ENCODE data around the gene COL5A3. TPM values are rescaled to one million over a fixed set of nuclear protein-coding genes. Genes with fewer than 3 reads are reported as not detected.

Gene COL5A3
- total RNA-seq, 1 donor from 2014 or later = 5.9 TPM

DNA sequence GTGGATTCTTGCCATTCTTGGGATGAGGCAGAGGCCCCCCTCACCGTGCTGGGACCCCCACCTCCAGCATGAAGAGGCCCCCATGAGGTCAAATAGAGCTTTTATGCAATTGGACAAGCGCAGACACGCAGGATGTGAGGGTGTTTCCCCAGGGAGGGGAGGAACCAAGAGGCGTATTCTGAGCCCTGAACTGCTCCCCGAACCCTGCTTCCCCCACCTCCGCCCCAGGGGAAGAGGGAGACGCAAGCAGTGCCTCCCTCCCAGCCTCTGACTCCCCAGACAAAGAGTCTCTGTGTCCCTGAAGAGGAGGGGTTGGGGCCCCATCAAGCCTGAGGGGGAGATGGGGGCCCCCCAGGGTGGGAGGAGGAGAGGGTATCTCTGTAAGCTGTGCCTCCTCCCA is 1.7 kb upstream of the COL5A3 start:
- DNase-seq (ENCODE audit: low spot score) = no peak

DNA sequence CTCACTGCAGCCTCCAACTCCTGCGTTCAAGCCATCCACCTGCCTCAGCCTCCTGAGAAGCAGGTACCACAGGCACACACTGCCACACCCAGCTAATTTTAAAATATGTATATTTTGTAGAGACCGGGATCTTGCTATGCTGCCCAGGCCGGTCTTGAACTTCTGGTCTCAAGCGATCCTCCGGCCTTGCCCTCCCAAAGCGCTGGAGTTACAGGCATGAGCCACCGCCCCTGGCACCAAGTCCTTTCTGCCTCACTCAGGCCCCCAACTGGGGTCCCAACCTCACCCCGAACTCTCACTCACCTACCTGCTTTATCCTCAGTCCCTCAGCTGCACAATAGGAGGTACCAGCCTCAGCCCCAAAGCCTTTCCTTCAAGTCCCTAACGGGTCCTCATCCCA is 635 bp upstream of the COL5A3 start:
- no peak for DNase-seq (ENCODE audit: low spot score)

DNA sequence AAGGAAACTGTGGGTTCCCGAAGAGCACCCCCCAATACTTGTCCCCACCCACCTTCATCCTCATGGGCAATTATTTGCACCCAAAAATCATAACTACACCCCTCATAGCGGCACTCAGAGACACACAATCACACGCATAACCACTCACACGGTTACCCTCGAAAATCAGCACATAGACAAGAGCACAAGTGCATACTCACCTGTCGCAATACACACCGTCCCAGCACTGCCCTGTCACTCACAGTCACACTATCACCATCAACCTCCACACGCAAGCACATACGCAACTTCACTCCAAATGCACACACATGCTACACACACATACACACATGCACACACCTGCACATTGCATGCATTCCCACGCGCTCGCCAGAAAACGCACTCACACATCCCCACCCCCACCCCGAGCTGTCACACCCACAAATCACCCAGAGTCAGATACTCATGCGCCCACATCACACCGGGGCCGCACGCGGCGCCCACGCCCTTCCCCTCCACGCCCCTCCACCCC is 535 bp downstream of the COL5A3 start:
- no peak for DNase-seq (ENCODE audit: low spot score)

DNA sequence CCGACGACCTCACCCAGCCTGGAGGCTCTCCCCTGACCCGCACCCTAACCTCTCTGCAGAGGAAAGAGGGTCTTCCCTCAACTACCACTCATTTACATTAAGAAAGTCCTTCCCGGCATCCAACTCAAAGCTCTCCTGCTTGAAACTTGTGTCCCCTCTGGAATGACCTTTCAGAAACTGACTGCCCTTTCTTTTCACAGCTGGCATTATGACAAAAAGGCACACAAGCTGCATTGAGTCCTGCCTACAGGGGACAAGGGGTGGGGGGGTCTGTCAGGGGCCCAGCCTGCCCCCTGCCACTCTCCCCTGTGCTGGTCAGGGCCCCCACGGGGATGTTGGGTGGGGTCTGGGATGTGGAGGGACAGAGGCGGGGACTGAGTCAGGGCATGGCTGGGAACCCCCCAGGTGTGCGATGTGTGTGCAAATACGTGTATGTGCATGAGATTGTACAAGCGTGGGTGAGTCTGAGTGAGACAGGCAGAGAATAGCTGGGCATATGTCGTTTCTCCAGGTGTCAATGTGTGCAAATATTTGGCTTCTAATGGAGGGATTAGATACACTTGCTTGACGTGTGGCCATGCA is 2.0 kb downstream of the COL5A3 start:
- no peak for DNase-seq (ENCODE audit: low spot score)

DNA sequence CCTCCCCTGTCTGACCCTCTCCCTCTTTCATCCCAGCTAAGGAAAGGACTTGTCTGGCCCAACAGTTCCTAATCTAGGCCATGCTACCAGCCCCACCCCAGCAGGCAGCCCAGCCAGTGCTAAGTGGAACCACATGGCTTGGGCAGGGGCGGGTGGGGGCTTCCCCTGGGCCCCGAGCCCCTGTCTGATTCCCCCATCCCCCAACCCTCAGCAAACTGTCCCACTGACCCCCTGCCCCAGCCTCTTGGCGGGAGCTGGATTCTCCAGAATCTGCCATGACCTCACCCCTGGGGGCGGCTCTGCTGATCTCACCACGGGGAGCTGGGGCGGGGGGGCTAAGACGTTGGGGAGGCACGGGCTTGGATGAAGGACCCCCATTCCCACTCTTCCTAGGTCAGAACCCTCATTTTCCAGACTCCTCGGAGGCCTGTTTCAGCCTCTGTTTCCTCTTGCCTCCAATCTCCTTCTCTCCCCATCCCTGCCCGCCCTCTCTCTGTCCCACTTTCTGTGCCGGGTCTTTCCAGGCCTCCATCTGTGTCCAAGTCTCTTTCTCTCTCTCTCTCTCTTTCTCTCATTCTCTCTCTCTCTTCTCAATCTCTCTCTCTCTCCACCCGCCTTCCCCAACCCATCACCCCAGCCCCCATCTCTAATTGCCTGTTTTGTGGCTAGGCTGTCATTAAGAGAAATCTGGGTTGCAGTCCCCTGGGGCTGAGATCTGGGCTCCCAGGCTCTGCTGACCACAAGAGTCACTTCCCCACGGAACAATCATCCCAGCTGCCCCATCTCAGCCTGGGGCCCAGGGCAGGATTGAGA is 2.7 kb downstream of the COL5A3 start:
- peak; percentile 12 for DNase-seq (ENCODE audit: low spot score)

DNA sequence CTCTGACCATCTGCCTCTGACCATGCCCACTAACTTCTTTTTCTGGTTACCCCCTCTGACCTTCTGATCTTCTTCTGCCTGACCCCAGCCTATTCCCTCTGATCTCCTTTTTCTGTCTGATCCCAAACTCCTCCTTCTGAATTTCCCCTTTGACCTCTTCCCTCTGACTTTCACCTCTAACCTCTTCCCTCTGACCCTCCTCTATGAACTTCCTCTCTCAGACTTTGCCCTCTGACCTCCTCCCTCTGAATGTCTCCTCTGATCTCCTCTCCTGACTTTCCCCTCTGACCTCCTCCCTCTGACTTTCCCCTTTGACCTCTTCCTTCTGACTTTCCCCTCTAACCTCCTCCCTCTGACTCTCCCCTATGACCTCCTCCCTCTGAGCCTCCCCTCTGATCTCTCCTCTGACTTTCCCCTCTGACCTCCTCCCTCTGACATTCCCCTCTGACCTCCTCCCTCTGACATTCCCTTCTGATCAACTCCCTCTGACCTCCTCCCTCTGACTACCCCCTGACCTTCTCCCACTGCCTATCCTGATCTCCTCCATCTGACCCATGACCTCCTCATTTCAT is 3.5 kb downstream of the COL5A3 start:
- no peak for DNase-seq (ENCODE audit: low spot score)

DNA sequence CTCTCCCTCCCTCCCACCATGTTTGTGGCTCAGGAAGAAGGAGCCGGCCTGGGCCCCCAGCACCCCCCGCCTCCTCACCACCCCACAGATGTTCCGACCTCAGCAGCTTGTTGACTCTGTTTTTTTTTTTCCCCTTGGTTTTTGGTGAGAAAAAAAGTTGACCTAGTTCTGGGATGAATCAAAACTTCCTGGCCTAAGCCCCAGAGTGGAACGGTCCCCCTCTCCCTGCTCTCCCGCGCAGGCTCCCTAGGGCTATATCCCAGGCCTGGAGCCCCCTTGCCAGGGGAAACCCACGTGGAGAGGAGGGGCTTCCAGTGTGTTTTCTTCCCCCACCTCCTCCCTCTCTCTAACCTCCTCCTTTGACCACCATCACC is 4.0 kb downstream of the COL5A3 start:
- peak; percentile 24 for DNase-seq (ENCODE audit: low spot score)

DNA sequence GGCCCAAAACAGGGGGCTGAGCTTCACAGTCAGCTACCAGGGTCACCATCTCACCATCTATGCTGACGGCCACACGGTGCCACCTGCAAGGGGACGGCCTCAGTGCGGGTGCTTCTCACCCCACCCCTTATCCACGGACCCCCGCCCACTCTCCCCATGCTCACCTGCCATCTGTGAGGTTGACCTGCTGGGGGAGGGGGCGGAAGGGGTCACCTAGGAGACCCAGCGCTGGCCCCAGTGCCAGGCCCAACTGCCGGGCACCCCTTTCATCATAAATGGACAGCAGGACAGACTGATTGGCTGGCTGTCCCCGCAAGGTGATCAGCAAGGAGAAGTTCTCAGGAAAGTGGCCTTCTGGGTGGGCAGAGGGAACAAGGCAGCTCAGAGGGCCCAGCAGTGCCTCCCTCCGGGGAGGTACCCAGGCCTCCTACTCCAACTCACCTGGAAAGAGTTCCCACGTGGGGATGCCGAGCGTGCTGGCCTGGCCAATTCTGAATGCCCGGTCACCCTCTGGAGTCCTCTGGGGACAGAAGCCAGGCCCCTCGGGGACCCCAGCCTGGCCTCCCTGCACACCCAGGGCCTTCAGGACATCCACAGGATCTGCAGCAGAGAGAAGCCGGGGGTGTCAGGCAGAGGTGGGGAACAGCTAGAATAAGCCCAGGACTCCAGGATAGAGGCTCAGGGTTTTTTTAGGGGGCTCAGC is 4.5 kb downstream of the COL5A3 start:
- no peak for DNase-seq (ENCODE audit: low spot score)

DNA sequence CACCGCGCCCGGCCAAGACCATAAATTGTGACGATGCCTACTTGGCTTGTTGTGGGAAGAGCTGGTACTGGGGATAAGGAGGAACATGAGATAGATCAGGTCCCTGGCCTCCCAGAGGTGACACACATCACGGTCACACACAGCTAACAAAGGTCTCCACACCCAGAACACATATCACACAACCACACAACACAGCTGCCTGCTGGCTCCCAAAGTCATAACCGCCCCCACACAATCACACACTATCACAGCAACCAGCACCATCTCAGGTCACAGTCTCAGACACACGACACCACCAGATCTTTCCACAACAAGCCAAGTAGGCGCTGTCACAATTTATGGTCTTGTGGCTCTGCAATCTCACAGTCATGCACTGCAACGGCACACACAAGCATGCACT is 5.7 kb downstream of the COL5A3 start:
- DNase-seq (ENCODE audit: low spot score) = no peak

DNA sequence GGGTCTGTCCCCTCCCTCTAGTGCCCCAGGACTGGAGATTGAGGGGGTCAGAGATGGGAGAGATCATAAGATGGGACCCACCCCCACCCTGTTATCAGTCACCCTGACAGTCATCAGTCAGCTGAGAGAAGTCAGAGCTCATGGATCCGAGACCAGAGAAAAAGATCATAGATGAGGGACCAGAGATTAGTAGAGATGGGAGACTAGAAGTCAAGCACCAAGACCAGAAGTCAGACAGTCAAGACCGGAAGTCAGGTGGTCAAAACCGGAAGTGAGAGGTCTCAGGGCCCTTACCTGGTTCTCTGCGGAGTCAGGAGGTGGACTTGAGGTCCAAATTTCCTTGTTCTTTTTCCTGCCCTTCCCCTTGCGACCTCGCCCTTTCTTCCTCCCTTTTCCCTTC is 7.0 kb downstream of the COL5A3 start:
- DNase-seq (ENCODE audit: low spot score) = no peak

DNA sequence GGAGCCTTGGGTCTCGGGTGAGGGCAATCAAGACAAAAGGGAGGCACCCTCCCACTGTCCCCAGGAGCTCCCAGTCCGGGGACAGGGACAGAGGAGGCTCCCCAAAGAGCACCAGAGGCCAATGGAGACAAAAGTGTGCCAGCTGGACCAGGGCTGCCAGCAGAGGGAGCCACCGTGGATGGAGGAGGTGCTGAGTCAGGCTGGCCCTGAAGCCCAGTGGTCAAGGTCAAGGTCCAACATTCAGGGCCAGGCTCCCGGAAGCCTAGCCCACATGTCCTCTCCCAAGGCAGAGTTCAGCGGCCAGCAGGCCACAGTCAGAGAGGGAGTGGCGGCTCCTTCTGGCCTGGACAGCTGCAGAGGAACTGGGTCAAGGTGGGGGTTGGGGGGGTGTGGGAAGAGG is 8.4 kb downstream of the COL5A3 start:
- peak; percentile 33 for DNase-seq (ENCODE audit: low spot score)

DNA sequence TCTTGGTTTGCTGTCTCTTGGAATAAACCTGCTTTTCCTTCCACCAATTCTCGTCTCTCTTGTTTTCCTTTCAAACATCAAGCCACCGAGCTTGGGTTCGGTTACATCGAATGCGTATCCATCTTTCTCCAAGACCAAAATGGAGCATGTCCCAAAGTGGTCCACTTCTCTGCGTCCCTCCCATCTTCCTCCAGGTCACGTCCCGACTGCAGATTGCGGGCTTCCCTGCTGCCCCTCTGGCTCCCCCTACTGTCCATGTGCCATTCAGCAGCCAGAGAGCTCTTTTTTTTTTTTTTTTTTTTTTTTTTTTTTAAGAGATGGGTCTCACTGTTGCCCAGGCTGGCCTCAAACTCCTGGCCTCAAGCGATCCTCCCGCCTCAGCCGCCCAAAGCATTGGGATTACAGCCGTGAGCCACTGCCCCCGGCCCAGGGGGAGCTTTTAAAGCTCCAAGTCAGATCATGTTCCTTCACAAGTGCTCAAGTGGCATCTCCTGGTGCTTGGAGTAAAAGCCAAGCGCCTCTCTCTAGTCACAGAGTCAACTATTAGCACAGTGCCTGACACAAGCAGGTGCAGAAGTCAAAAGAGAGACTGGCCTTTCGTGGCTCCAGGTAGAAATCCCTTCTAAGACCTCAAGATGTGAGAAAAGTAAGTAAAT is 10.0 kb downstream of the COL5A3 start:
- DNase-seq (ENCODE audit: low spot score) = peak; percentile 61

DNA sequence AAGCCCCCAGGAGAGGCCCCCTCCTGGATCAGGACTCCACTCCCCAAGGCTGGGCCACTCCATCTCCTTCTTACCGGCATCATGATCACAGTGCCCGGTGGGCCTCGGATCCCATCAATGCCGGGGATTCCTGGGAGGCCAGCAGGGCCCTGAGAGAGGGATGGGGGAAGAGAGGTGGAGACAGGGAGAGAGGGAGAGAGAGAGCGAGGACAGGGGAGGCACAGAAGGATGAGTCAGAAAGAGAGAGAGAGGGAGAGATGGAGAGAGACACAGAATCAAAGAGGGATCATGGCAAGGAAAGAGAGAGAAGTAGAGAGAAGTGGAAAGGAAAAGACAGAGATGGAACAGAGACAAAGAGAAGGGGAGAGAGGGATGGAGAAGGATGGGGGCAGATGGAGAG is 13.8 kb downstream of the COL5A3 start:
- DNase-seq (ENCODE audit: low spot score) = no peak

DNA sequence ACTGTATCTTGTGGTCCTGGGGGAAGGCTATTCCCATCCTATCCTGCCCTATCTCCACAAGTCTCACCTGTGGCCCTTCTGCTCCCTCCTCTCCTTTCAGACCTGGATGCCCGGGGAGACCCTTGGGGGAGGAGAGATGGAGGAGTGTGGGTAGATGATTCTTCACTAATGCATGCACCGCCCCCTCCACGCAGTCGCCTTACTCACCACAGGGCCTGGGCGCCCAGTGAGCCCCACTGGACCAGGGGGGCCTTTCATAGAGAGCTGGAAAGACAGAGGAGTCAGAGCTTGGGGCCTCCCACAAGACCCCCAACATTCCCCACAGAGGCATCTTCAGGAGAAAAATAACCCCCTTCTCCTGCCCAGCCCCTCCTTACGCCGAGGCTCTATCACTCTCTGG is 14.3 kb downstream of the COL5A3 start:
- no peak for DNase-seq (ENCODE audit: low spot score)

DNA sequence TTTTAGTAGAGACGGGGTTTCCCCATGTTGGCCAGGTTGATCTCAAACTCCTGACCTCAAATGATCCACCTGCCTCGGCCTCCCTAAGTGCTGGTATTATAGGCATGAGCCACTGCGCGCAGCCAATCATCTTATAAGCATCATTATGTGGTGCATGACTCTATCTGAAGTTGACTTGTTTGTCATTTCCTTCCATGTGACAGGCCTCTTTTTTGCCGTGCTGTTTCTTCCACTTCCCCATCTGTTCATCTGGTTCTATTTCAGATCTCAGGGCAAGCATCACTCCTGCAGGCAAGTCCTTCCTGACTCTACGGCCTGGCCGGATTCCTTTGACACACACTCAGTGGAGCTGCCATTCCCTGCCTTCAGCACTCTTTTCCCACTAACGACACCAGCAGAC is 15.2 kb downstream of the COL5A3 start:
- DNase-seq (ENCODE audit: low spot score) = no peak

DNA sequence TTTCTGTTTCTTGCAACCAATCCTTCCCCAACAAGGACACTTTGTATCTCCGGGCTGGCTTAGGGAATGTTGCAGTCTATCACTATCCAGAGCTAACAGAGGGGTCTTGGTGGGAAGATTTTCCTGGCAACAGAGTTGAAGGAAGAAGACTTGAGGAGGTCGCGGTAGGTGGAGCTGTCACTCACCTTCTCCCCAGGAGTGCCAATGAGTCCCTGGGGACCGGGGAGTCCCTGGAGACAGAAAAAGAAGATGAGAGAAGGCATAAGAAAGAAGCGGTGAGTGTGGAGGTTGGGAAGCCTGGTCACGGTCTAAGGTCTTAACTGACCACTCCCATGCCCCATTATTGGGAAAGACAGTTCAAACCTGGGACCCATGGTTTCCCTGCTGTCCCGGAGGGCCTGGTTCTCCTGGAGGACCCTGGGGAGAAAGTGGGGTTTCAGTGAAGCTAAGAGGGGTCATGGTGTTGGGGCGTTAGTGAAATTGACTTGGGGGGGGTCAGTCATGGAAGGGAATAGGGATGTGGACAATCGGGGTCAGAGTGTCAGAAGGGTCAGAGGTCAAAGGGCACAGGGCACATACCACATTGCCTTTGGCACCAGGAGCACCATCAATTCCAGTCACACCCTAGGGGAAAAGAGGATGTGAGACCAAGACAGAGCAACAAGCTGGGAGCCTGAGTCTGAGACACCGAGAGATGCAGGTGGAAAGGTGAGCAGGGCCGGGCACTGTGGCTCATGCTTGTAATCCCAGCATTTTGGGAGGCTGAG is 18.7 kb downstream of the COL5A3 start:
- no peak for DNase-seq (ENCODE audit: low spot score)

DNA sequence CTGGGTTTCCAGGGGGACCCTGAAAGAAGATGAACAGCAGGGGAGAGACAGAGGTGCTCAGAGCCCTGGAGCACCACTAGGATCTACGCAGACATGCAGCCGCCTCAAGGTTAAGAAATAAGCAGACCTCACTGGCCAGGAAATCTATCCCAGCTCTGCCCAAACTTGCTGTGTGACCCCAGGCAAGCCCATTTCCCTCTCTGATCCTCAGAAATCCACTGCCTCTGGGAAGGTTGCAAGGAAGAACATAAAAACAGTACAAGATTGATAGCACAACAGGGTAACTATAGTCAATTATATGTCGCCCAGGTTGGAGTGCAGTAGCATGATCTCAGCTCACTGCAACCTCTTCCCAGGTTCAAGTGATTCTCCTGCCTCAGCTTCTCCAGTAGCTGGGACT is 20.8 kb downstream of the COL5A3 start:
- no peak for DNase-seq (ENCODE audit: low spot score)

DNA sequence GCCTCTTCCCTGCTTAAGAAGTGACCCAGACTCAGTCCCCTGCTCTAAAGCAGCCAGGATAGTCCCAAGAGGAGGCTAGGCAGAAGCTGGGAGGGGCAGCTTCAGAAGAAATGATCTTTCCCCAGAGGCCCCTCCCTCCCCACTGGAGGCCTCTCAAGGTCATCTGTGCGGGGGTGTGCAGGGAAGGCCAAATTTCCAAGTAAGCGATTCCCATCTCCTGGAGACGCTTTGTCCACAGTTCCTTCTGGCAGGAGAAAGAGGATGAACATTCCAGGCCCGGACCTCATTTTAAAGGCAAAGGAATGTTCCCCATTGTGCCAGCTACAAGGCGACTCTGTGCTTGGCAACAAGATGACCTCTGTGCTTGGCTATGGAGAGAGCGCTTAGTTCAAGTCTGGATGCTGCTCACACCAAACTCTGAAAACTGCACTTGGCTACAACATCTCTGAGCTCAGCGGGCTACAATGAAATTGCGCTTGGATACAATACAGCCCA is 23.5 kb downstream of the COL5A3 start:
- DNase-seq (ENCODE audit: low spot score) = peak; percentile 11

DNA sequence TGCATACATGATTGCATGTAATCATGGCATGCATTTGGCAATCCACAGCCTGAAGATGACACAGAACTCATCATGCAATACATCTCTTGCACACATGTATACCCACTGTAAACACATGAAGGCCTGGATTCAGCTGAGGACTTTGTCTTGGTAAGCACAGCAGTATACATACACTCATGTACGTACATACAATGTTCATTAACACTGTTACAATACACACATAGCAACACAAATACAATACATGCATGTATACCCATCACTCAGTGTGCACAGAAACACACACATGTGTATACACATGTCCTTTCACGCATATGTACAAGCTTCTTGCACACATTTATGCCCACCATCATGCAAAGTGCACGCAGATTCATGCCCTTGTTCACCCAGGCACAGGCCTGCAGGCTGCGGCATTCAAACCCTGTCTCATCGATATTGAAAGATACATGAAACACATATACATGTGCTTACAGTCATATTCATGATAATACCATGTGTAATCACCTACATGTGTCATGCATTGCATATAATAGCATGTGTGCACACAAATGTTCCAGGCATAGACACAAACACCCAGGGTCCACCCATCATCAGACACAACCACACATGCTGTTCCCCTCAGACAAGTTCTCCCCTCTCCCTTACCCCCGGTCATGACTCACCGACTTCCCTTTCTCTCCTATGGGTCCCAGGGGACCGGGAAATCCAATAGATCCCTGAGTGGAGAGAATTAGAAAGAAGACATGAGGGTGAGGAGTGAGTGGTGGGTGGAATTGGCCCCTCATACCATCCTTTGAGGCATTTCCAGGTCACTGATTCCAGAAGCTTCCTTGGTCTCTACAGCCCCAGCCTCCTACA is 28.7 kb downstream of the COL5A3 start:
- DNase-seq (ENCODE audit: low spot score) = no peak

DNA sequence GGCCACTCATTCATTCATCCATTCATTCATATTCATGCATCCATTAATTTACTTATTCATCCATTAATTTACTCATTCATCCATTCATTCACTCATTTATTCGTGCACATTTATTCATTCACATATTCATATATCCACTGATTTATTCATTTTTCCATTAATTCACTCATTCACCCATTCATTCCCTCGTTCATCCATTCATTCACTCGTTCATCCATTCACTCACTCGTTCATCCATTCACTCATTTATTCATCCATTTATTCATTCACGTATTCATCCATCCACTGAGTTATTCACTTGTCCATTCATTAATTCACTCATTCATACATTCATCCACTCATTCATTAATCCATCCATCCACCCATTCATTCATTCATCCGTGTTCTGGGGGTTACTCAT is 38.2 kb downstream of the COL5A3 start:
- no peak for DNase-seq (ENCODE audit: low spot score)

Measured in mucosa of gallbladder (tissue), 1 donor.